GM19025 (cell line): ENCODE results near the gene DAPK1.

ENCODE experiments used
- ATAC-seq: cut with Tn5 transposase; IDR thresholded peaks from one replicate; pipeline ENCODE4 v1.9.1; 2021; ENCODE audit warnings: mild to moderate bottlenecking, low read depth, moderate library complexity; ENCODE audit not compliant: unreplicated experiment

Gene DAPK1

DNA sequence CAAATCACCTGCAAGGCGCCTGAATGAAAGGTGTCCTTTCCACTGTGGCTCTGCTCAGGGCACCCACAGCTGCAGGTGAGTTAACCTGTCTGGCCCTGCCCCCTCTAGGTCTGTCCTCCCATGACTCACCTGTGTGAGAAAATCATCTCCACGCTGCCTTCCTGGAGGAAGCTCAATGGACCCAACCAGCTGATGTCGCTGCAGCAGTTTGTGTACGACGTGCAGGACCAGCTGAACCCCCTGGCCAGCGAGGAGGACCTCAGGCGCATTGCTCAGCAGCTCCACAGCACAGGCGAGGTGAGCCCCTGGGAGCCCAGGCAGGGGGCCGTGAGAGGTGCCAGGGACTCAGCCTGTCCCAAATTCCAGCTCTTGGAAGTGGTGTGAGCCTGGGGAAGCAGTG is 205.3 kb downstream of the DAPK1 start:
- ATAC-seq = no peak

- no peak for ATAC-seq
Measured at GRCh38 chr9:87703636-87704276, 206.1 kb downstream of the DAPK1 start.

GRCh38 chr9:87704342-87704741 is 206.7 kb downstream of the DAPK1 start:
- no peak for ATAC-seq

DNA sequence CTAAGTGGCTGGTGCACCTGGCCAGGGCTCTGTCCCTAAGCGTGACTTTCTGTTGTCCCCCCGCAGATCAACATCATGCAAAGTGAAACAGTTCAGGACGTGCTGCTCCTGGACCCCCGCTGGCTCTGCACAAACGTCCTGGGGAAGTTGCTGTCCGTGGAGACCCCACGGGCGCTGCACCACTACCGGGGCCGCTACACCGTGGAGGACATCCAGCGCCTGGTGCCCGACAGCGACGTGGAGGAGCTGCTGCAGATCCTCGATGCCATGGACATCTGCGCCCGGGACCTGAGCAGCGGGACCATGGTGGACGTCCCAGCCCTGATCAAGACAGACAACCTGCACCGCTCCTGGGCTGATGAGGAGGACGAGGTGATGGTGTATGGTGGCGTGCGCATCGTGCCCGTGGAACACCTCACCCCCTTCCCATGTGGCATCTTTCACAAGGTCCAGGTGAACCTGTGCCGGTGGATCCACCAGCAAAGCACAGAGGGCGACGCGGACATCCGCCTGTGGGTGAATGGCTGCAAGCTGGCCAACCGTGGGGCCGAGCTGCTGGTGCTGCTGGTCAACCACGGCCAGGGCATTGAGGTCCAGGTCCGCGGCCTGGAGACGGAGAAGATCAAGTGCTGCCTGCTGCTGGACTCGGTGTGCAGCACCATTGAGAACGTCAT is 208.5 kb downstream of the DAPK1 start:
- ATAC-seq = no peak

DNA sequence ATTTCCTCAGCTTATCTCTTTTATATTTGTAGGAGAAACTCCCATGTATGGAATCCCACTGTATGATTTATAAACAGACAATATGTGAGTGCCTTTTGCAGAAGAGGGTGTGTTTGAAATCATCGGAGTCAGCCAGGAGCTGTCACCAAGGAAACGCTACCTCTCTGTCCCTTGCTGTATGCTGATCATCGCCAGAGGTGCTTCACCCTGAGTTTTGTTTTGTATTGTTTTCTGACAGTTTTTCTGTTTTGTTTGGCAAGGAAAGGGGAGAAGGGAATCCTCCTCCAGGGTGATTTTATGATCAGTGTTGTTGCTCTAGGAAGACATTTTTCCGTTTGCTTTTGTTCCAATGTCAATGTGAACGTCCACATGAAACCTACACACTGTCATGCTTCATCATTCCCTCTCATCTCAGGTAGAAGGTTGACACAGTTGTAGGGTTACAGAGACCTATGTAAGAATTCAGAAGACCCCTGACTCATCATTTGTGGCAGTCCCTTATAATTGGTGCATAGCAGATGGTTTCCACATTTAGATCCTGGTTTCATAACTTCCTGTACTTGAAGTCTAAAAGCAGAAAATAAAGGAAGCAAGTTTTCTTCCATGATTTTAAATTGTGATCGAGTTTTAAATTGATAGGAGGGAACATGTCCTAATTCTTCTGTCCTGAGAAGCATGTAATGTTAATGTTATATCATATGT is 210.3 kb downstream of the DAPK1 start:
- ATAC-seq = no peak

DNA sequence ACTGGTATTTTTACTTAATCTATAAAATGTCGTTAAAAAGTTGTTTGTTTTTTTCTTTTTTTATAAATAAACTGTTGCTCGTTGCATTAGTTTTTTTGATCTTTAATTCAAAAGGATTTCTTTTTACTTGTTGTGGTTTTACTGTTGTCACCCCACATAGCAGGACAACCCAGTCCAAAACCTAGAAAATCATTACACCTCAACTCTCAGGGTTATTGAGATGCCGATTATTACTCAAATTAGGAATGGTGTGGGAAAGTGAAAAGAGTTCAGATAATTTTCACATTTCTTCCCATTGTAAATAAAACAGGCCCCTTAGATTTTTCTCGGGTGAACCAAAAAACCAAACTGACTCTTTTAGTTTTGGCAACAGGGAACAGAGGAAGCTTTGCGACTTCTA is 210.9 kb downstream of the DAPK1 start:
- ATAC-seq = no peak

GRCh38 chr9:87708986-87709728 is 211.5 kb downstream of the DAPK1 start:
- no peak for ATAC-seq

DNA sequence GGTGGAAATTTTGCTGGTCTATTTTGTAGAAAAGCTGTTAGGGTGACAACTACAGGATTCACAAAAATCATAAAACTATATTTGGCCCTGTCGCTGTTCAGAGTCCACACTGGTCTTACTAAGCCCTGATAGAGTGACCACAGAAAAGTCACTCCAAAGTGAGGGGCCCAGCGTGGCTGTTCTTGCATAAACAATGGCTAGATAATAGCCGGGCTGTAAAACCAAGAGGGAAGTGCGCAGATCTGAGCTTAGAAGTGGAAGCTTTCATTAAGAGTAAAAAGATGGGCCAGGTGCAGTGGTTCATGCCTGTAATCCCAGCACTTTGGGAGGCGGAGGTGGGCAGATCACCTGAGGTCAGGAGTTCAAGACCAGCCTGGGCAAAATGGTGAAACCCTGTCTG is 212.8 kb downstream of the DAPK1 start:
- no peak for ATAC-seq

GRCh38 chr9:87711857-87712800 is 214.5 kb downstream of the DAPK1 start:
- ATAC-seq = no peak

DNA sequence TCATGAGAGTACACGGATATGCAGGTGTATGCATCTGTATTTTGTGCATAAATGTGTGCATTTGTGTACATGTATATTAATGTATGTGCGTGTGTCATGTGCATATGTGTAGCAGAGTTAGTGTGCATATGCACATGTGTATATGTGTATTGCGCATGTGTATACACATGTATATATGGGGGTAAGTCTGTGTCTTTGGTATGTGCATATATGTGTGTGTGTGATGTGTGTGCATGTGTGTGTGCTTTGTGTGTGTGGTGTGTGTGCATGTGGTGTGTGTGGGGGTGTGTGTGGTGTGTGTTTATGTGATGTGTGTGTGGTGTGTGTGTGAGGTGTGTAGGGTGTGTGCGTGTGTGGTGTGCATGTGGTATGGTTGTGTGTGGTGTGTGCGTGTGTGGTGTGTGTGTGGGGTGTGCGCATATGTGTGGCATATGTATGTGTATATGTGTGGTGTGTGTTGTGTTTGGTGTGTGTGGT is 215.2 kb downstream of the DAPK1 start:
- no peak for ATAC-seq

DNA sequence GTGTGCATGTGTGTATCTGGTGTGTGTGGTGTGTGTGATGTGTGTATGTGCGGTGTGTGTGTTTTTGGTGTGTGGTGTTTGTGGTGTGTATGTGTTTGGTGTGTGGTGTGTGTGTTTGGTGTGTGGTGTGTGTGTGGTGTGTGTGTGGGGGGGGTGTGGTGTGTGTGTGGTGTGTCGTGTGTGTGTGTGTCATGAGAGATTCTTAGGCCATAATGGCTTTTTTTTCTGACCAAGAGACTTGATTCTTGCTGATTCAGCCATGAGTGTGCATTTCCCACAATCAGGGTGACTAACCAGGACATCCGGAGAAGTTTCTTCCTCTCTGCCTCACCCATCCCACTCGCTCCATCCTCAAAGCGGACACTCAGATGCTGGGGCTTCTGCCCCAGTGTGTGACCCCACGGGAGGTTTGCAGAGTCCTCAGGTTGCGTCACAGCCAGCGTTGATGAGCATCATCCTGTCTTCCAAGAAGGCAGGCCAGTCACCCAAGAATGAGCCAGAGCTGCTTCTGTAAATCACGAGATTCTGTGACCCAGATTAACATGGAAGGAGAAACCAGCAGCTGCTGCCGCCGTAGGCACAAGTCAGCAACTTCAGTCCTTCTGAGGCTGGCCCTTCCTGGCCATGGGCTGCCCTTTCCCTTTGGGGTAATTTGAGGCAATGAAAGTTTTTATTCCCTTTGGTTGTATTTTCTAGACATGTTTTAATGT is 215.8 kb downstream of the DAPK1 start:
- ATAC-seq = no peak

DNA sequence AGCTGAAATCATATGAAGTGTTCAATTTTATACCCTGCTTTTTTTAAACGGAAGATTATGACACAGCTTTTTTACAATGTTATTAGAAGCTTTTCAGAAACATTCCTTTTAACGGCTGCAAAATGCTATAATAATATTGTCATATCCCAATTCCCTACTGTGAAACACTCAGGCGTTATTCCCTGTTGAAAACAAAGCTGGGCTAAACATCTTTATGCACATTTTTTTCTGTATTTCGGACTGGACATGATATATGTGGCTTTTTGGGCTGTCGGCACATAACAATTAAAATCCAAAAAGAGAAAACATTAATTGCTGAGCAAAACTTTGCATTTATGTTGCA is 216.3 kb downstream of the DAPK1 start:
- no peak for ATAC-seq

- ATAC-seq = no peak
Measured at GRCh38 chr9:87714819-87715218, 217.2 kb downstream of the DAPK1 start.

DNA sequence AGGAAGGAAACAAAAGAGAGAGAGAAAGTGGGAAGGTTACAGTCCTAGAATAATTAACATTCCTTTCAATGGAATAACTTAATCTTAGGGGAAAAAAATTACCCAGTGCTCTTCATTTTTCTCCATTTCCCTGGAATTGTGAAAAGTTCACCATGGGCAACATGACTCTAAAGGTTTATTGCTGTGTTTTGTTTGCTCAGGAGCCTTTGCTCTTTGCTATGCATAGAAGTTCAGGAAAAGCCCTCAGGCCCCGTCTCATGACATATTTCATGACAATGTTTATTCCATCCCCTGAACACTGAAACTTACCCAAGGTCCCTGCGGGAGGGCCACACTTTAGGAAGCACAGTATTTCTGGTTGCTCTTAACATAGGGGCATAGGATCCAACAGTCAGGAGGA is 218.5 kb downstream of the DAPK1 start:
- ATAC-seq = no peak

- ATAC-seq = no peak
Measured at GRCh38 chr9:87717456-87717855, 219.8 kb downstream of the DAPK1 start.

GRCh38 chr9:87718231-87718630 is 220.6 kb downstream of the DAPK1 start:
- ATAC-seq = no peak

DNA sequence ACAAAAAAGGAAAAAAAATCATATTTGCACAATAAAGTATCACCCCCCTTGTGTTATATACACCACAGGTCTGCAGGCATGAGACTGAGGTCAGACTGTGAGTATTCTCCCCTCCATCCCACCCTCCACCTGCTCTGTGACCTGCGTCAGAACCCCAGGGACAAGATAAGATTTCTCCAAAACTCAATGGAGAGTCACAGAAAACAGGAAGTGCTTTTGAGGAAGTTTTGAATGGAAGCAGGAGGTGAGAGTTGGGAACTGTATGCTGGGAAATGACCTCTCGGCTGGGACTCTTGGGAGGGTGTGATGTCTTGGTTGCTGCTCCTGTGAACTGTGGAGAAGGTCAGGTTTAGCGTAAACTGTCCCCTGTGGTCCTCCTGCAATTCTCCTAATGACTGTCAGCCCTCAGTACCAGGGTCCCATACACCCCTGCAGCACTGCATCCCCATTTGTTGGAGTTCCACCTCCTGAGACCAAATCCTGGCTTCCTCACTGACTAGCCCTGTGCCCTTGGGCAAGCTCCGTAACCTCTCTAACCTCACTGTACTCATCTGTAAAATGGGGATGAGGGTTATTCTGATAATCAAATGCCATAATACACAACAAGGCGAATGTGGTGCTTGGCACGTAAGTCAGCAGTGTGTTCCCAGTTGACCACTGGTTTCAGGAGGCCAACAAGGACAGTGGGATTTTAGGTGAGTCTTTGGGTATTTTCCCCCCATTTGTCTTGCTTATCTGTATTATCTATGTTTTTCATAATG is 221.4 kb downstream of the DAPK1 start:
- no peak for ATAC-seq

- ATAC-seq = no peak
Measured at GRCh38 chr9:87720173-87720572, 222.5 kb downstream of the DAPK1 start.
